Suprapubic skin (tissue), 4 donors: Measurements from ENCODE around the gene FOXJ1.

ENCODE experiments used
- POLR2A ChIP-seq, 2 donors: fragments of 450-650 bp; IDR thresholded peaks; one replicate each; pipeline ENCODE4 v1.6.1; 2017; ENCODE audit warnings: antibody characterized with exemption in 2 of 2, mild to moderate bottlenecking in 2 of 2, moderate library complexity in 2 of 2
- POLR2AphosphoS5 ChIP-seq, 3 donors: sonication (generic); formaldehyde crosslinking; IDR thresholded peaks; one replicate each; pipeline ENCODE4 v1.6.1; 2017; ENCODE audit warnings: antibody characterized with exemption in 3 of 3
- TF ChIP-seq, protein P1 (sequence below), 2 donors: fragments of 200-600 bp in 1 of 2; fragments of 450-650 bp in 1 of 2; sonication (generic) in 1 of 2; IDR thresholded peaks; one replicate each; pipeline ENCODE4 v1.5.1; 2016 to 2019; ENCODE audit warnings: antibody characterized with exemption in 2 of 2, mild to moderate bottlenecking in 1 of 2, moderate library complexity in 1 of 2

DNA sequence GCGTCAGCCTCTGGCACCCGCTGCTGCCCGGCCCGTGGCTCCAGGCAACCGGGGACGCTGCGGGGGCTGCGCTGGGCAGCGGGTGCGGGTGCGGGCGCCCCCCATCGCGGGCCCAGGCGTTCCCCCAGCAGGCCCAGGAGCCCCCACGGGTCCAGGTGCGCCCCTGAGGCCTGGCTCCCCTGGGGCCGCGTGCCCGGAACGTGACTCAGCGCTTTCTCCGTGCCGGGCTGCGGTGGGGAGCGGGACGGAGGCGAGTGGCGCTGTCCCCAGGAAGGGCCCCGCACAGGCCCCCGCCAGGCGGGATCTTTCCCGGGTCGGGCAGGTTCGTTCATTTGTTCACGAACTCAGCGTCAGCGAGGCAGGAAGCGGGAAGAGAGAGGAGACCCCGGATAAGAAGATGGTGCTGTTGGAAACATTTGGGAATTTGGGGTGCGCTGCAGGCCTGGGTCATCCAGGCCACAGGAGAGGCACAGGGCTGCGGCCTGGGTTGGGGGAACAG, 19.1 kb downstream of the FOXJ1 start:
- TF ChIP-seq POLR2AphosphoS5 (IDR thresholded peaks at IDR 0.05) (no peak), POLR2A (IDR thresholded peaks at IDR 0.05) (no peak)
- TF ChIP-seq, protein P1, sequence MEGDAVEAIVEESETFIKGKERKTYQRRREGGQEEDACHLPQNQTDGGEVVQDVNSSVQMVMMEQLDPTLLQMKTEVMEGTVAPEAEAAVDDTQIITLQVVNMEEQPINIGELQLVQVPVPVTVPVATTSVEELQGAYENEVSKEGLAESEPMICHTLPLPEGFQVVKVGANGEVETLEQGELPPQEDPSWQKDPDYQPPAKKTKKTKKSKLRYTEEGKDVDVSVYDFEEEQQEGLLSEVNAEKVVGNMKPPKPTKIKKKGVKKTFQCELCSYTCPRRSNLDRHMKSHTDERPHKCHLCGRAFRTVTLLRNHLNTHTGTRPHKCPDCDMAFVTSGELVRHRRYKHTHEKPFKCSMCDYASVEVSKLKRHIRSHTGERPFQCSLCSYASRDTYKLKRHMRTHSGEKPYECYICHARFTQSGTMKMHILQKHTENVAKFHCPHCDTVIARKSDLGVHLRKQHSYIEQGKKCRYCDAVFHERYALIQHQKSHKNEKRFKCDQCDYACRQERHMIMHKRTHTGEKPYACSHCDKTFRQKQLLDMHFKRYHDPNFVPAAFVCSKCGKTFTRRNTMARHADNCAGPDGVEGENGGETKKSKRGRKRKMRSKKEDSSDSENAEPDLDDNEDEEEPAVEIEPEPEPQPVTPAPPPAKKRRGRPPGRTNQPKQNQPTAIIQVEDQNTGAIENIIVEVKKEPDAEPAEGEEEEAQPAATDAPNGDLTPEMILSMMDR (IDR thresholded peaks at IDR 0.05): no peak
